ENCODE data around the gene POLR2L. TPM values are rescaled to one million over a fixed set of nuclear protein-coding genes. Genes with fewer than 3 reads are reported as not detected.

POLR2L gene
- total and polyA plus RNA-seq, 4 donors, result 57.5 to 152 (median 105) TPM

DNA sequence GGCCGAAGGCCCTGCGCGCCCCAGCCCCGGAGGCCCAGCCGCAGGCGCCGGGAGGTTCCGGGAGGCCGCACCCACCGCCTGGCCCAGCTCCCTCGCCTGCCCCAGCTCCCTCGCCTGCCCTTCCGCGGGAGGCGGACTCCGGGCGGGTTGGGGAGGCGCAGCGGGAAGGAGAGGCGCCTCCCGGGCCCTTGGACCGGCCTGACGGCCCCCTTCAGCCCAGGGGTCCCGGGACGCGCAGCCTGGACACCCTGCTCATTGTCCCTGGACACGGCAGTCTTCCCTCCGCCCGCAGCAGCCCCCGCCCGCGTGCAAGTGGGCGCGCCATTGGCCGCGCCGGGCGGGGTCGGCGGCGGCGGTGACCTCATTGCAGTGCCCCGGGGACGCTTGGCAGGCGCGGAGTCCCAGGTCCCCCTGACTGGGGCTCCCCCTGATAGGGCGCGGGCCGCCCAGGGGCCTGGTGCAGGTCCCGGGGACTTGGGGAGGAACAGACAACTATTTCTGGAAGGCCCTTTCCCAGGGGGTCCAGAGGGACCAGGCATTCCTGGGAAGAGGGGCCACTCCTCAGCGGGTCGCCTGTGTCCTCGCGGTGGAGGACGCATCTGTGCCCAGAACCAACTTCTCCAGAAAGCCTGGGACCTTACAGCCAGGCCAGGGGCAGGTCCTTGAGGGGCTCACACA, 9.1 kb downstream of the POLR2L start:
- intact Hi-C loops (cut with DNase I), result no loop called here
- no peaks in the 10 kb centered on the region for H3K4me1 ChIP-seq (ENCODE audit: control insufficient read depth in 1 of 2, insufficient read depth in 2 of 2, low read length in 2 of 2)
- H3K27ac ChIP-seq (ENCODE audit: low read depth in 1 of 2, low read length in 2 of 2), result peak overlapping the region; percentile 49 to 95
- peak overlapping the region; percentile 47 to 55 for H3K4me3 ChIP-seq (ENCODE audit: low read length in 2 of 2)
- WGBS, 2 donors, result 0% methylated on average over 35 to 55 of the region's 55 CpGs
- DNase-seq (peak; percentile 76 to 89), ATAC-seq (ENCODE audit: low FRiP score) (peak; percentile 9)
- H3K36me3 ChIP-seq (ENCODE audit: control insufficient read depth in 1 of 2, insufficient read depth in 2 of 2, low read length in 1 of 2), result peaks cover 0 to 8% of the 10 kb centered on the region in 2 donors
- H3K9me3 ChIP-seq (ENCODE audit: control insufficient read depth, low read length), result no peaks in the 10 kb centered on the region
- H3K27me3 ChIP-seq (ENCODE audit: control insufficient read depth in 1 of 2, insufficient read depth in 2 of 2, low read length in 1 of 2), result no peaks in the 10 kb centered on the region

DNA sequence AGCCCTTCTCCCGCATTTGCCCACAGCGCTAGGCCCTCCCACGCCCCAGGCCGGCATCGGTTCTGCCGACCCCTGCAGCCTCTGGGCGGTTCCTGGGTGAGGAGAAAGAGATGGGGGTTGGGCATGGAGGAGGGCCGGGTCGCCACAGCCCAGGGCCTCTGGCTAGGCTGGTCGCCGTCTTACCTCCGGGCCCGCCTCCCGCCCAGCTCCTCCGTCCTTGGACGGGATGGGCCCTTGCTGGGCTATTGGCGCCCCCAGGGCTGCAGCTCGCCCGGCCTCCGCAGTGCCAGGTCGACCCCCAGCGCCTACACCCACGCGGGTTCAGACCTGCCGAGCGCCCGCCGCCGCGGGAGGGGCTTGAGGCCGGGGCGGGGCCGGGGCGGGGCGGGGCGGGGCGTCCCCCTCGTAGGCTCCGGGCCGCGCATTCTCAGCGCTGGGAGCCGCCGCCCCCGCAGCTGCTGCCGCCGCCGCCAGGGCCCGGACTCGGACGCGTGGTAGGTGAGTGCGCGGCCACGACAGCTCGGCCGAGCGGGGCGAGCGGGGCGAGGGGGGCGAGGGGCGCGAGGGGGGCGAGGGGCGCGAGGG, 9.7 kb downstream of the POLR2L start, which contains the start of gene CD151:
Gene CD151, plus strand, starts transcription at position 424 of the 585 bp plus-strand sequence. CDS start 3,118 bp downstream, outside the sequence.
- intact Hi-C loops (cut with DNase I), result no loop called here
- Histone ChIP-seq H3K4me1 (ENCODE audit: control insufficient read depth in 1 of 2, insufficient read depth in 2 of 2, low read length in 2 of 2) (no peaks in the 10 kb centered on the region), H3K27me3 (ENCODE audit: control insufficient read depth in 1 of 2, insufficient read depth in 2 of 2, low read length in 1 of 2) (no peaks in the 10 kb centered on the region), H3K4me3 (ENCODE audit: low read length in 2 of 2) (peak within 1 kb of the TSS; percentile 47 to 55), H3K36me3 (ENCODE audit: control insufficient read depth in 1 of 2, insufficient read depth in 2 of 2, low read length in 1 of 2) (peaks cover 0 to 4% of the 10 kb centered on the region in 2 donors), H3K9me3 (ENCODE audit: control insufficient read depth, low read length) (no peaks in the 10 kb centered on the region), H3K27ac (ENCODE audit: low read depth in 1 of 2, low read length in 2 of 2) (peak within 1 kb of the TSS; percentile 49 to 95)
- ATAC-seq (ENCODE audit: low FRiP score) (peak; percentile 24), DNase-seq (no peak)
- 1% methylated on average over 41 to 67 of the region's 67 CpGs for WGBS, 2 donors

DNA sequence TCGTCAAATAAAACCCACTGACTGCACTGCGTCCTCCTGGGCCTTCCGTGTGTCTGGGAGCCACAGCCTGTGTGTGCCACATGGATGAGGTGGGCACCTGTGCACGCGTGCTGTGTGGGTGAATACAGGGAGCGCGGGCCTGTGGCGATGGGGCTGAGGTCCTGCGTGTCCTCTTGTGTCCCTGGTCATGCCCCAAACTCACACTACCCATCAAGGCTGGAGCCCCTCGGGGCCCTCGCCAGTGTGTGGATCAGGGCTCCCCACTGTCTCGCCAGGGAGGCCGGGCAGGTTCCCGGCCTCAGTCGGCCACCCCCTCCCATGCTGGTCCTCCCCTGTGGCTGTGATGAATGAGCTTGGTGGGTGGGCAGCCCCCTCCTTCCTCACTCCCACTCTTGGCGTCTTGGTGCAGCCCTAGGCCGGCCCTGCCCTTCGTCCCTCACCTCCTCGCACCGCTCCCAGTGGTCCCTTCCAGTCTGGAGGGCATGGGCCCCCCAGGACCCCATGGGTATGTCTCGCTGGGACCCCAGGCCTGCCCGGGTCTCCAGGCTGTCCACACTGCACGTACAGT, 10.3 kb downstream of the POLR2L start:
- no peaks in the 10 kb centered on the region for H3K4me1 ChIP-seq (ENCODE audit: control insufficient read depth in 1 of 2, insufficient read depth in 2 of 2, low read length in 2 of 2)
- peaks cover 0 to under 1% of the 10 kb centered on the region in 2 donors for H3K36me3 ChIP-seq (ENCODE audit: control insufficient read depth in 1 of 2, insufficient read depth in 2 of 2, low read length in 1 of 2)
- DNase-seq (no peak), ATAC-seq (ENCODE audit: low FRiP score) (no peak)
- H3K27me3 ChIP-seq (ENCODE audit: control insufficient read depth in 1 of 2, insufficient read depth in 2 of 2, low read length in 1 of 2), result no peaks in the 10 kb centered on the region
- 59% methylated on average over 22 to 23 of the region's 23 CpGs for WGBS, 2 donors
- H3K4me3 ChIP-seq (ENCODE audit: low read length in 2 of 2), result peak overlapping the region in 1 of 2 donors; percentile 1
- H3K9me3 ChIP-seq (ENCODE audit: control insufficient read depth, low read length), result no peaks in the 10 kb centered on the region
- intact Hi-C loops (cut with DNase I), result no loop called here
- H3K27ac ChIP-seq (ENCODE audit: low read depth in 1 of 2, low read length in 2 of 2), result no peak overlapping the region

DNA sequence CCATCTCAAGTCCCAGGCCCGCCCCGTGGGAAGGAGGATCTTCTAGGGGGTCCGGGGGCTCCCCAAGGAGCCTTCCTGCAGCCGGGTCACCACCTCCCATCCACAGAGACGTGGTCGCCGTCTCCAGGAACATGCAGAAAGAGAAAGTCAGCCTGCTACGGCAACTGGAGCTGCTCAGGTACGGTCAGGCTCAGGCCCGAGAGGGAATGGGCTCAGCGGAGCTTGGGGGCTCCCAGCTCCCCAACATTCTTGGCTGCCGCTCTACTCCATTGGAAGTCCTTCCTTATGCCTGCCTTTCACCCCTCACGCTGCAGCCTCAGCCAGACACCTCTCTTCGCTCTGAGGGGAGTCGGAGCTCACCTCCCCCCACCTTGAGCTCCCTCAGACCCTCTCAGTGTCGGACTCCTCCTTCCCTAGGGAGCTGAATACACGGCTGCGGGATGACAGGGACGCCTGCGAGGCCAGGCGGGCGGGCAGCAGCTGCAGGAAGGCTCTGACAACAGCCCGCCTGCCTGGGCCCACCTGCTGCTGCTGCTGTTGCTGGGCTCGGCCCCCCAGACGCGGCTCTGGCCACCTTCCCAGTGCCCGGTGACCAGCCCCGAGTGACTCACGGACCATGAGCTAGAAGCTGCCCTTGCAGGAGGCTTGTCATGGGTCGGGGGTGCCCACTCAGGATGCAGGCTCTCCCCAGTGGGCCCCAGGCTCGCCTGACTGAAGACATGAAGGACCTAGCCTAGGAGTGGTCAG, 11.0 kb downstream of the POLR2L start:
- WGBS, 2 donors, result 62 to 74% methylated on average over 26 to 31 of the region's 31 CpGs

DNA sequence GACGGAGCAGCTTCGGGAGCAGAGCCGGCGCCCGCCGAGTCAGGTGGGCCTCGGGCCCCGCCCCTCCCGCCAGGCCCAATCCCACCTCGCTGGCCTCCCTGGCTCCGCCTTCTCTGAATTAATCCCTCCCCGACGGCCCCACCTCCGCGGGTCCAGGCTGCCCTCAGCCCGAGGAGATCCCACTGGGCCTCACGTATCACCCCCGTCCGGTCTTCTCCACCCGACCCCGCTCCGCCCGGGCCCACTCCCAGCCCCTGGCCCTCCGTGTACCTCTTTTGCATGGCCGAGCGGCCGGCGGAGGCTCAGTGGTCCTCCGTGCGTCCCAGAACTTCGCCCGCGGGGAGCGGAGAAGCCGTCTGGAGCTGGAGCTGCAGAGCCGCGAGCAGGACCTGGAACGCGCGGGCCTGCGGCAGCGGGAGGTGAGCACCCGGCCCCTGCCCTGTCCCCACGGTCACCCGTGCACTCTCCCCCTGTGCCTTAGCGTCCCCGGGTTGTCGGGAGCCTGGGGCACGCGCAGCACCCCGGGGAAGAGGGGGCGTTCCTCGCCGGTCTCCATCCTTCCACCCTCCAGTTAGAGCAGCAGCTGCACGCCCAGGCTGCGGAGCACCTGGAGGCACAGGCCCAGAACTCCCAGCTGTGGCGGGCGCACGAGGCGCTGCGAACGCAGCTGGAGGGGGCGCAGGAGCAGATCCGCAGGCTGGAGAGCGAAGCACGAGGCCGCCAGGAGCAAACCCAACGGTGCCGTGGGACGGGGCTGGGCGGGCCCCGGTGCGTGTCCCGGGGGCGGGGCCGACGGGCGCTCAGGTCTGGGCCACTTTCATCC, 11.8 kb downstream of the POLR2L start:
- no peak overlapping the region for H3K27ac ChIP-seq (ENCODE audit: low read depth in 1 of 2, low read length in 2 of 2)
- H3K36me3 ChIP-seq (ENCODE audit: control insufficient read depth in 1 of 2, insufficient read depth in 2 of 2, low read length in 1 of 2), result no peaks in the 10 kb centered on the region
- peak; percentile 88 to 91 for DNase-seq
- no peaks in the 10 kb centered on the region for H3K27me3 ChIP-seq (ENCODE audit: control insufficient read depth in 1 of 2, insufficient read depth in 2 of 2, low read length in 1 of 2)
- peak; percentile 71 for ATAC-seq (ENCODE audit: low FRiP score)
- H3K9me3 ChIP-seq (ENCODE audit: control insufficient read depth, low read length), result no peaks in the 10 kb centered on the region
- H3K4me3 ChIP-seq (ENCODE audit: low read length in 2 of 2), result no peak overlapping the region
- H3K4me1 ChIP-seq (ENCODE audit: control insufficient read depth in 1 of 2, insufficient read depth in 2 of 2, low read length in 2 of 2), result no peaks in the 10 kb centered on the region
- 4 to 7% methylated on average over 63 to 78 of the region's 78 CpGs for WGBS, 2 donors
- intact Hi-C loops (cut with DNase I), result no loop called here

More for the DNA sequence above, 11.0 kb downstream of the POLR2L start:
- no peaks in the 10 kb centered on the region for H3K36me3 ChIP-seq (ENCODE audit: control insufficient read depth in 1 of 2, insufficient read depth in 2 of 2, low read length in 1 of 2)
- no peaks in the 10 kb centered on the region for H3K9me3 ChIP-seq (ENCODE audit: control insufficient read depth, low read length)
- no peak overlapping the region for H3K27ac ChIP-seq (ENCODE audit: low read depth in 1 of 2, low read length in 2 of 2)
- intact Hi-C loops (cut with DNase I), result no loop called here
- DNase-seq (no peak), ATAC-seq (ENCODE audit: low FRiP score) (no peak)
- H3K27me3 ChIP-seq (ENCODE audit: control insufficient read depth in 1 of 2, insufficient read depth in 2 of 2, low read length in 1 of 2), result no peaks in the 10 kb centered on the region
- H3K4me3 ChIP-seq (ENCODE audit: low read length in 2 of 2), result no peak overlapping the region
- H3K4me1 ChIP-seq (ENCODE audit: control insufficient read depth in 1 of 2, insufficient read depth in 2 of 2, low read length in 2 of 2), result no peaks in the 10 kb centered on the region

DNA sequence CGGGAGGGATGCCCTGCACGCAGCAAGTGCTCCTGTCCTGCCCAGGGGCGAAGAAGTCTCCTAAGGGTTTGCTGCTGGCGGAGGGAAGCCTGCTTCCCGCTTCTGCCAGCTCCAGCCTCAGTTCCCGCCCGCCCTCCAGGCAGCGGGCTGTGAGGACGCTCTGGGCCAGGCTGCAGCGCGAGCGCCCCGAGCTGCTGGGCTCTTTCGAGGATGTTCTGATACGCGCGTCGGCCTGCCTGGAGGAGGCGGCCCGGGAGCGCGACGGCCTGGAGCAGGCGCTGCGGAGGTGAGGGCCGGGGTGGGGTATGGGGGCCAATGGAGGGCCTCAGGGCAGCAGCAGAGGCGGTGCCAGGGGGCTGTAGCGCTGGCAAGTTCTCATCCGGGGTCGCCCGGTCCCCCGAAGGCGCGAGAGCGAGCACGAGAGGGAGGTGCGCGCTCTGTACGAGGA, 12.5 kb downstream of the POLR2L start:
- Histone ChIP-seq H3K4me3 (ENCODE audit: low read length in 2 of 2) (no peak overlapping the region), H3K27me3 (ENCODE audit: control insufficient read depth in 1 of 2, insufficient read depth in 2 of 2, low read length in 1 of 2) (no peaks in the 10 kb centered on the region), H3K9me3 (ENCODE audit: control insufficient read depth, low read length) (no peaks in the 10 kb centered on the region), H3K4me1 (ENCODE audit: control insufficient read depth in 1 of 2, insufficient read depth in 2 of 2, low read length in 2 of 2) (no peaks in the 10 kb centered on the region), H3K27ac (ENCODE audit: low read depth in 1 of 2, low read length in 2 of 2) (no peak overlapping the region), H3K36me3 (ENCODE audit: control insufficient read depth in 1 of 2, insufficient read depth in 2 of 2, low read length in 1 of 2) (peaks cover 0 to 3% of the 10 kb centered on the region in 2 donors)
- ATAC-seq (ENCODE audit: low FRiP score), result peak; percentile 0
- 2% methylated on average over 29 to 39 of the region's 39 CpGs for WGBS, 2 donors
- no peak for DNase-seq
- intact Hi-C loops (cut with DNase I), result no loop called here

DNA sequence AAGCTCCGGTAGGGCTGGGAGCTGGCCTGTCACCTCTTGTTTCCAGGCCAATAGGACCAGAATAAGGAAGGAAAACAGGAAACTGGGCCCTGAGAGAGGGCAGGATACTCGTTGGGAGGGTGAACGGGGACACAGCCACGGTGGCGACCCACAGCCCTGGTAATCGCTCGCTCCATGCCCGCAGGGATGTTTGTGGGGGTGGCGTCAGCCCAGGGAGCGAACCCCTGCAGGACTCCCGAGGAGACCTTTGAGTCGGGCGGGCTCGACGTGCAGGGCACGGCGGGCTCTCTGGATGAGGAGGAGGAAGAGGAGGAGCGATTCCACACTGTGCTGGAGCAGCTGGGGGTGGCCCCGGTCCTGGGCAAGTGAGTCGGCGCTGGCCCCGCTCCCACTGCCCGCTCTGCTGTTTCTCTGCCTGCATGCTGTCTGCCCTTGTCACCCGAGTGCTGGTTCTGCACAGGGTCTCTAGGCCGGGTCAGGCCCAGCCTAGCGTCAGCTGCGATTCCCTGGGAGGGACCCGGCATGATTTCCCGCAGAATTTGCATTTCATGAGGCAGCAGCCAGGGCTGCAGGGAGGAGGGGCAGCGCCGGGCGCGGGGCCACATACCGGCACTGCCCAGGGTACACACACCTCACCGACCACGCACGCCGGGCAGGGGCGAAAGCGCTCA, 13.0 kb downstream of the POLR2L start:
- H3K27me3 ChIP-seq (ENCODE audit: control insufficient read depth in 1 of 2, insufficient read depth in 2 of 2, low read length in 1 of 2), result no peaks in the 10 kb centered on the region
- ATAC-seq (ENCODE audit: low FRiP score), result peak; percentile 23
- WGBS, 2 donors, result 9 to 14% methylated on average over 40 of the region's 40 CpGs

More for the DNA sequence above, 13.0 kb downstream of the POLR2L start:
- Histone ChIP-seq H3K9me3 (ENCODE audit: control insufficient read depth, low read length) (no peaks in the 10 kb centered on the region), H3K36me3 (ENCODE audit: control insufficient read depth in 1 of 2, insufficient read depth in 2 of 2, low read length in 1 of 2) (peaks cover 0 to 5% of the 10 kb centered on the region in 2 donors), H3K4me3 (ENCODE audit: low read length in 2 of 2) (no peak overlapping the region), H3K4me1 (ENCODE audit: control insufficient read depth in 1 of 2, insufficient read depth in 2 of 2, low read length in 2 of 2) (no peaks in the 10 kb centered on the region), H3K27ac (ENCODE audit: low read depth in 1 of 2, low read length in 2 of 2) (no peak overlapping the region)
- DNase-seq, result peak in 1 of 2 donors; percentile 78
- intact Hi-C loops (cut with DNase I), result no loop called here

Data from aorta (tissue), 5 donors.